Heart left ventricle (tissue), 16 donors: ENCODE measurements around the gene OBP2A. TPM values are rescaled to one million over a fixed set of nuclear protein-coding genes. Genes with fewer than 3 reads are reported as not detected.

Source experiments
- ATAC-seq, 4 donors: fragments of 200-7000 bp; cut with Tn5 transposase; one replicate each; pipeline ENCODE4 v1.9.1; 2020 to 2022; ENCODE audit warnings: moderate library complexity in 4 of 4, mild to moderate bottlenecking in 3 of 4, moderate number of reproducible peaks in 1 of 4
- DNase-seq, 5 donors: peaks; one replicate each; pipeline ENCODE4 v3.0.0-alpha.2; 2020
- H3K27ac ChIP-seq, 12 donors: fragments of 200-600 bp; sonication (generic) in 4 of 12; one replicate each; pipeline versions ENCODE4 v1.5.0 to v1.8.0; 2016 to 2022; ENCODE audit warnings: mild to moderate bottlenecking in 2 of 12
- H3K27me3 ChIP-seq, 9 donors: fragments of 200-600 bp; sonication (generic) in 2 of 9; one replicate each; pipeline versions ENCODE4 v1.5.1 to v1.8.0; 2016 to 2022; ENCODE audit warnings: mild to moderate bottlenecking in 3 of 9
- H3K36me3 ChIP-seq, 9 donors: fragments of 200-600 bp; sonication (generic) in 2 of 9; one replicate each; pipeline versions ENCODE4 v1.5.0 to v1.8.0; 2018 to 2022; ENCODE audit warnings: mild to moderate bottlenecking in 2 of 9
- H3K4me1 ChIP-seq, 12 donors: fragments of 200-600 bp; sonication (generic) in 4 of 12; one replicate each; pipeline versions ENCODE4 v1.5.0 to v1.8.0; 2016 to 2022; ENCODE audit warnings: mild to moderate bottlenecking in 3 of 12
- H3K4me3 ChIP-seq, 12 donors: fragments of 200-600 bp; sonication (generic) in 4 of 12; one replicate each; pipeline versions ENCODE4 v1.5.0 to v1.8.0; 2017 to 2022; ENCODE audit warnings: mild to moderate bottlenecking in 9 of 12, moderate library complexity in 4 of 12
- H3K9me3 ChIP-seq, 12 donors: fragments of 200-600 bp; sonication (generic) in 4 of 12; one replicate each; pipeline versions ENCODE4 v1.5.0 to v1.8.0; 2016 to 2022; ENCODE audit warnings: mild to moderate bottlenecking in 1 of 12
- CTCF ChIP-seq, 12 donors: fragments of 200-600 bp; sonication (generic) in 4 of 12; IDR thresholded peaks; one replicate each; pipeline versions ENCODE4 v1.5.0 to v1.8.0; 2018 to 2022; ENCODE audit warnings: antibody characterized with exemption in 12 of 12, mild to moderate bottlenecking in 5 of 12
- POLR2A ChIP-seq, 2 donors: fragments of 450-650 bp; IDR thresholded peaks; one replicate each; pipeline ENCODE4 v1.6.1; 2017; ENCODE audit warnings: antibody characterized with exemption in 2 of 2, mild to moderate bottlenecking in 2 of 2, moderate library complexity in 2 of 2
- WGBS, 4 donors: extraction: QIAGEN DNeasy Blood & Tissue Kit in 2 of 4; methylation state at CpG; one replicate each; pipeline versions ENCODE4 v1.1.5 to v1.1.7; 2013 to 2018; 5-methylcytosine and 5-hydroxymethylcytosine counted together
- intact Hi-C, 10 donors: fragments of 100-400 bp; cut with DNase I; formaldehyde crosslinking; loops; one replicate each; pipeline versions ENCODE4 v1.11.1 to v1.14.2; 2022
- polyA plus RNA-seq, 2 donors: library from polyadenylated mRNA; stranded (reverse); fragments of 200-250 nt; gene quantifications; one replicate each; pipeline ENCODE4 v1.2.3, GENCODE V29; 2013
- total RNA-seq, 9 donors: library from RNA; depleted of rRNA in 2 of 9; stranded (reverse); fragments of >200 nt in 2 of 9; fragmentation: NEBNext Ultra II Directional in 3 of 9; extraction: Animal tissue kit (Norgen Biotek cat#: 25700) in 3 of 9; gene quantifications; one replicate each; pipeline versions ENCODE4 v1.1.0 to v1.2.4, GENCODE V29; 2016 to 2023
- donor health status: ischemic (EF 13 %, LVEDD 7.1; RV severe dilation, severe dysfunction).
- donor health status: healthy with polysubstance abuse.
- donor health status: DM: no; HTN: yes; CAD: no.
- donor health status: DM: no; HTN: no; CAD: no.
- donor health status: ischemic (EF 25% LVEDD 6.9; RV normal size, moderate dysfunction).
- donor health status: ischemic (EF 25% LVEDD 5.7; RV mildly dilated, moderate dysfunction).
- donor health status: healthy.
- donor health status: DM: yes; HTN: yes; CAD: no.
- donor health status: ischemic (EF 35%, LVEDD 5.7; RV mildly dilated, moderate dysfunction).
- donor health status: nonischemic (EF 11% LVEDD 7.7; RV severe dilation, severe dysfunction).
- donor health status: DM: yes; HTN: yes; CAD: no.
- donor health status: PGD.
- donor health status: ischemic (EF 29% LVEDD 5.4; RV normal size, mild dysfunction).
- donor health status: nonischemic (EF 23%, LVEDD 6.1; RV moderate dilation, normal function).

Gene OBP2A
- total and polyA plus RNA-seq, 11 donors: not detected

GRCh38 chr9:135577256-135577655, 31.3 kb downstream of the OBP2A start:
- H3K4me3 ChIP-seq: no peak overlapping the region
- 71 to 86% (median 85%) methylated on average over 10 of the region's 10 CpGs for WGBS, 4 donors
- no peak for ATAC-seq
- no peak for DNase-seq
- intact Hi-C loops: no loop called here
- no peak overlapping the region for H3K27ac ChIP-seq
- H3K36me3 ChIP-seq: no peaks in the 10 kb centered on the region
- no peaks in the 10 kb centered on the region for H3K9me3 ChIP-seq
- no peak for TF ChIP-seq POLR2A (IDR thresholded peaks at IDR 0.05)
- TF ChIP-seq CTCF (IDR thresholded peaks at IDR 0.05): no peak
- H3K4me1 ChIP-seq: no peaks in the 10 kb centered on the region
- peaks cover 0 to 11% (median 0%) of the 10 kb centered on the region in 9 donors for H3K27me3 ChIP-seq

- Histone ChIP-seq H3K4me1 (no peaks in the 10 kb centered on the region), H3K4me3 (no peak overlapping the region), H3K27me3 (peaks cover 0 to 5% (median 0%) of the 10 kb centered on the region in 9 donors), H3K36me3 (no peaks in the 10 kb centered on the region), H3K27ac (no peak overlapping the region), H3K9me3 (no peaks in the 10 kb centered on the region)
- ATAC-seq (no peak), DNase-seq (no peak)
- intact Hi-C loops: no loop called here
- no peak for TF ChIP-seq POLR2A (IDR thresholded peaks at IDR 0.05)
- no peak for TF ChIP-seq CTCF (IDR thresholded peaks at IDR 0.05)
- 22 to 52% (median 32%) methylated on average over 2 of the region's 2 CpGs for WGBS, 4 donors
Measured at GRCh38 chr9:135579356-135579755, 33.4 kb downstream of the OBP2A start.

- H3K4me3 ChIP-seq: no peak overlapping the region
- no peak for TF ChIP-seq POLR2A (IDR thresholded peaks at IDR 0.05)
- TF ChIP-seq CTCF (IDR thresholded peaks at IDR 0.05): no peak
- no peak for DNase-seq
- WGBS, 4 donors: 62 to 76% (median 75%) methylated on average over 10 of the region's 10 CpGs
- no peak for ATAC-seq
- peaks cover 0 to 4% (median 0%) of the 10 kb centered on the region in 9 donors for H3K27me3 ChIP-seq
- no peaks in the 10 kb centered on the region for H3K36me3 ChIP-seq
- H3K4me1 ChIP-seq: no peaks in the 10 kb centered on the region
- H3K9me3 ChIP-seq: no peaks in the 10 kb centered on the region
- no peak overlapping the region for H3K27ac ChIP-seq
- intact Hi-C loops: no loop called here
Measured at GRCh38 chr9:135579889-135580660, 34.1 kb downstream of the OBP2A start.

GRCh38 chr9:135580664-135581380, 34.9 kb downstream of the OBP2A start:
- no peak overlapping the region for H3K27ac ChIP-seq
- TF ChIP-seq POLR2A (IDR thresholded peaks at IDR 0.05) (no peak), CTCF (IDR thresholded peaks at IDR 0.05) (no peak)
- H3K27me3 ChIP-seq: peaks cover 0 to 4% (median 0%) of the 10 kb centered on the region in 9 donors
- DNase-seq: no peak
- H3K9me3 ChIP-seq: no peaks in the 10 kb centered on the region
- no peak overlapping the region for H3K4me3 ChIP-seq
- 84 to 92% (median 88%) methylated on average over 11 of the region's 11 CpGs for WGBS, 4 donors
- intact Hi-C loops: no loop called here
- no peaks in the 10 kb centered on the region for H3K36me3 ChIP-seq
- no peak for ATAC-seq
- H3K4me1 ChIP-seq: no peaks in the 10 kb centered on the region
